GM18909 (cell line): ENCODE data around the gene MAP7.

Experiments used
- ATAC-seq: cut with Tn5 transposase; IDR thresholded peaks from one replicate; pipeline ENCODE4 v1.9.1; 2021; ENCODE audit warnings: mild to moderate bottlenecking; ENCODE audit not compliant: unreplicated experiment, poor library complexity

The MAP7 gene

GRCh38 chr6:136429264-136430065 is 120.8 kb downstream of the MAP7 start:
- ATAC-seq = no peak

DNA sequence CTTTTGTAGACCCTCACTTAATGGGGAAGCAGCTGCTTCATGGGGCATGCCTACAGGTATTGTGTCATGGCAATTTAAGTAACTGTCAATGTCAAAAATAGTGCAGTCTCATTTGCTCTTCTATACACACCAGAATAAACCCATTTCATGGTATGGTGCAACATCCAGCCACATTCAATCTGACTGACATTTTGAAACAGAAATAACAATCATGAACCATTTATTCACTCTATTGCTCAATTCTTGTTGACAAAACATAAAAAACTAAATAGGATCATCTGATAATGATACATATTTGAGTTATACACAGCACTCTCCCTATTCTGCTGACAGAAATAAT is 122.9 kb downstream of the MAP7 start:
- no peak for ATAC-seq

DNA sequence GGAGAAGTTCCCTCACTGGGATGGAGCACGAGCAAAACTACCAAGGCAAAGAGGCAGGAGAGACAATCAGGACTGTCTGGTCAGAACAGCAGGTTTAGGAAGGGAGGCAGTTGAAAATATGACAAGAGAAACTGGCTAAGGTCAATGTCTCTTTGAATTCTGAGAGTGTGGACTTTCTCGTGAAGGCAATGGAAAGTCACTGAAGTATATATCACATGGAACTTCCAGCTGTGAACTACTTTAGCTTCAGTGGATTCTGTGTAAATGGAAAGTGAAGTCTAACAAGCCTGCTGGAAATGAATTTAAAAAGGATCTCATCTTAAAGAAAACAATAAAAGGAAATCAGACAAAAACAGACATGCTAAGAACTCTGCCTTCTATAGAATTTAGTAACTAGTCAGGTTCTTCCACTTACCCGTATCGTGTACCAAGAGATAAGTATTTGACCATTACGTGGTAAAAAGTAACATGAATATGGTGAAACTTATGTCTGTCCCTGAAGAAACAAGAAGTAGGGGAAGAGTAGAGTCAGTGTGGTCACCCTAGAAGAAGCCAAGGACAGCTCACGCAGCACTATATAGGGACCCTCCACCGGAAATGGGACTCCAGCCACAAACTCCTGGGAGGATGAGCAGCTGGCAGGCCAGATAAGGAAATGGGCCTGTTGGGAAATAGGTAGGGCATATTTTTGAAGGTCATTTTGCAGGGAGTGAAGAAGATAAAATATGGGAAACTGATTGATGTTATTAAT is 123.4 kb downstream of the MAP7 start:
- ATAC-seq = no peak

DNA sequence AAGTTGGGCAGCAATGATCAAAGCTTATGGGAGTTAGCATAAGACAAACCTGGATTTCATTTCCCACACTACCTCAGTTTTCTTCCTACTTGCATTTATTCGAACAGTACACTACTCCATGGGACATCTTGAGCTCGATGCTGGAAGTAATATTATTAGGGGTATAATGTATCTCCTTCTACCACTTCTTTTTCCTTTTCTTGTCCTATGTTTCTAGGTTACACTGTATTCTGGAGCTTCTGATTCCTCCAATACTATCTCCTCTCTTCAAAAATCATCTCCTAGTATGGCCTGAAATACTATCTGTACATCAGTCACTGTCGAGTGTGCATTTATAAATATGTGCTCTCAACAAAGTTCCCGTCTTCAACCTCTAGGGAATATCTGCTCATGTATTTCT is 124.4 kb downstream of the MAP7 start:
- ATAC-seq = no peak

- ATAC-seq = no peak
Observed at GRCh38 chr6:136424901-136425300, 125.3 kb downstream of the MAP7 start.

DNA sequence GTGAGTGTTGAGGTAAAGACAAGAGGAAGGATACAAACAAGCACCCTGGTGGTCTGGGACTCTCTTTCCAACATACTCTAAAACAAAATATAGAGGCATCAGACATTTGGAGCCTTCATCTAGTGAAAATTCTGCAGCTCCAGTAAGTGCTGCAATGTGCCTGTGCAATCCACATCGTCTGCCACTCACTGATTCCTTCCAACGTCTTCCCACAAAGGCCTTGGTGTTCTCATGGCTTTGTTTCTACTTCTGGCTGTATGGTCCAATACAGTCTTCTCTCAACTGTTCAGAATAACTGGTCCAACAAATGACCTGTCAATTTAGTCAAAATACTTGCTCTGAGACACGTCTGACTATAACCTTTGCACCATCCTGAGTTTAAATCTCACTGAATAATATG is 125.8 kb downstream of the MAP7 start:
- no peak for ATAC-seq

GRCh38 chr6:136421537-136422158 is 128.6 kb downstream of the MAP7 start:
- ATAC-seq = no peak

DNA sequence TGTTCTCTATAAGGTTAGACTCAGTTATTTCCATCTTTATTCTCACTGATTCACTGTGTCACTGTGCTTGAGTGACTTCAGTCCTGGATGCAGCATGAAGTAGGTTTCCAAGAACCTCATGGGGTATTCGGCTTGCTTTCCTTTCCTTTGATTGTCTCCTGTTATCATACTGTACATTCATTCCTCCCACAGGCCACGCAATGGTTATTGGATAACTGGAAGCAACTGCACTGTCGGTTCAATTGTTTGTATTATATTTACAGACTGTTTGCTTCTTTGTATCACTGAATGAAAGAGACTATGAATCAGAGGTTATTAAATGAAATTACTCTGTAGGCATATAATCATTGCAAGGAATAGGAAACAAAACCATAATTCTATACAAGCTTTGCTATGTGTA is 129.4 kb downstream of the MAP7 start:
- no peak for ATAC-seq

DNA sequence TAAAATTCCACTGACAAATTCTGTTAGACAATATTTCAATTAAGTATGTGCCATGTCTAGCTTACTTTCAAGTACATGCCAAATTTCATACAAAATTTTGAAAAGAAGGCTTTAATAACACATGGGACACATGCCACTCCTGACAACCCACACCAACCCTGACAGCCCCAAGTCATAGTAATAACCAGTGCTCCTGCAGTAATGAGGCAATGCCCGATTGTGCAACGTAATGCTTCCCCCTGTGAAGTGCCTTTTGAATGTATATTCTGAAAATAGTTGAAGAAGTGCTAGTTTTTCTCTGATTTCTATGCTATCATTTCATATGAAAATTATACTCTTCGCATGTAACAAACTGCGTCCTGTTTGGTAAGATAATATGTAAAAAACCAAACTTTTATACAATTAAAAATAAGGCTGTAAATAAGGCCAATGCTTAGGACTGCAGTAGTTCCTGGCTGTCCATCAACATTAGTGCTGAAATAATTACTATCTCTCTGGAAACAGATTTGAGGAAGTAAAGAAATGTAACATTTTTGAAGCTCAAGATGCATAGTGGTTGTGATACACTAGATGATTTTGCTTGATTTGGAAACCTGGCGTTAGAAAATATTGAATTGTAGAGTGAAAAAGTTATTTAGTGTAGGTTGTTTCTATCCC is 134.7 kb downstream of the MAP7 start:
- ATAC-seq = no peak

- no peak for ATAC-seq
Observed at GRCh38 chr6:136412410-136412809, 137.8 kb downstream of the MAP7 start.

- ATAC-seq = no peak
Observed at GRCh38 chr6:136411453-136412354, 138.5 kb downstream of the MAP7 start.

GRCh38 chr6:136411025-136411325 is 139.2 kb downstream of the MAP7 start:
- ATAC-seq = no peak

DNA sequence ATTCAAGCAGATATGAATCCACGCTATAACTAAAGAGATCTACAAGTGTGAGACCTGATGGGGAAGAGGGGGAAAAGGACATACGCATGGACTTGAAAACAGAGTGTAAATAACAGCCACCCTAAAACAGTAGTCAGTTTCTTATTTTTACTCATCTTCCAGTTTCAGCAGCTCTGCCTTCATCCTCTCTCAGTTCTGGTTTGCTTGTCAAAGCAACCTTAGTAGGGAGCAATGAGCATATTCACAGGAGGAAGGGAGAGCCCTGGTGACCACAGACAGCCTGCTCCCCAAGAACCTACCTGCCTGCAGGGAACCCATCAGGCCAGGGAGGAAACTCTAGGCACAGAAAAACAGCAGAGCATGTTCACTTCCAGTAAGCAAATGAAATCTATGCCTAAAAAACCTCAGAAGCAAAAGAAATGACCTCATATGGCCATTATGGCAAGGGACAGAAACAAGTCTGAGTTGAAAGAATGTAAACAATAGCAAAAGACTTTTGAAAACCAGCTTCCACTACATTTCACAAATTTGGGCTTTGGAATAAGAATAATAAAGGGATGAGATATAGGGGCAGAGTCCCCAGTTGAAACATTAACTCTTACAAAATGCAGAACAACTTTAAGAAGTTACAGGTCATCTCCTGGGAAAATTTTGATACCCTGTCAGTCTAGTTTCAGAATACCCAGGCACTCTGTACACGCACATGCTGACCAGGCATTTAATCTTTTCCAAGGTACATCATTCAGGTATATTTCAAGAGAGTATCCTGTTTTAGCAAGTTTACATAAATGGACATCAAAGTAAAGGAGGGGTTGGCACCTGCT is 139.8 kb downstream of the MAP7 start:
- ATAC-seq = no peak

DNA sequence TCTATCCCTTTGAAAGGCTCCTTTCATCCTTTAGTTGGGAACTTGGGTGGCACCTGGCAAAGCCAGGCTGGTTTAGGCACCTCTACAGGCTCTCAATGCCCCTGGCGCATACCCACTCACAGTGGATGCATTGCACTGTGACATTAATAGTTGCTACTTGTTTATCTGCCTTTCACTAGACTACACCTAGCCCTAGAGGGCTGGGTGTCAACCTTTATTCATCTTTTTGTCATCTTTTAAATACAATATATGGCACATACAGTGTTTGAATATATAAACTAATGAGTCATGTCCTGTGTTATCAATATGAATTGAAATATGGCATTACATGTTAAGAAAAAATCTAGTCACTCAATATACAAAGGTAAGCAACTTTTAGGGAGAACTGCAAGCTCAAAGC is 140.6 kb downstream of the MAP7 start:
- ATAC-seq = no peak

- no peak for ATAC-seq
Observed at GRCh38 chr6:136408204-136408603, 142.0 kb downstream of the MAP7 start.

DNA sequence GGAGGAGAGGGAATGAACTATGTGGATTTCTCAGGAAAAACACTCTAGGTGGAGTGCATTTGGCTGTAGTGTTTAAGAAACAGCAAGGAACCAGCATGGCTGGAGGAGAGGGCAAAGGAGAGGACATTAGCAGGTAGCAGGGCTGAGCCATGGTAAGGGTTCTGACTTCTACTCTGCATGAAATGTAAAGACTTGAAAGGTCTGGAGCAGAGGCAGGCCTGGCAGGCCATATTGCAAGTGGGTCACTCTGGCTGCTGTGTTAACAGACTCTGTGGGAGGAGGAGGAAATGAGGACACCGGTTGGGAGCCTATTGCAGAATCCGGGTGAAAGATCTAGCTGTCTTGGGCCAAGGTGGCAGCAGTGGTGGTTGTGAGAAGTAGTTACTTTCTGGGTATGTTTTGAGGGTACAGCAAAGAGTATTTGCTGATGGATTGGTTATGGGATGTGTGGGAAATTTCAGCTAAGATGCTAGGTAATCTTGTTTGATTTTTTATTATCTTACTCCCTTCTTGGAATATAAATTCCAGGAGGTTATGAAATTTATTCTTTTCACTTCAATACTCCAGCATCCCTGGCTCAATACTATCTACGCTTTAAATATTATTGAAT is 144.7 kb downstream of the MAP7 start:
- ATAC-seq = no peak

- ATAC-seq = no peak
Observed at GRCh38 chr6:136404627-136405419, 145.4 kb downstream of the MAP7 start.

DNA sequence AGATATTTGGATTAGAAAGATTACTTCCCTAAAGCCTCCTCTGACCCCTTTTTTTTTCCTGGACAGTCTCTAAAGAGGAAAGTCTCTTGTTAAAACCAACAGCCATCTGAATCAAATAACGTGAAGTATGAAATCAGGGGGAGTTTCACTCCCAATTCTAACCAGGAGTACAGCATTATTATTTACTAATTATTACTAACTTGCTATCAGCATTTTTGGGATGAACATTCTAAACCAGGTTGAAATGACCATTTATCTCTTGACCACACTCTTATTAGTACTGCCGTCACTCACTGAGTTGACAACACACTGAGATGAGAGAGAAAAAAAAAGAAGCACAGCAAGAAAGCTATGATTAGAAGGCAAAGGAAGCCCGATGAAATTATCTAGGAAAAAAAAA is 146.2 kb downstream of the MAP7 start:
- no peak for ATAC-seq
